HG02610 (cell line): ENCODE results near the gene GPSM1.

ENCODE experiments used
- ATAC-seq: cut with Tn5 transposase; IDR thresholded peaks from one replicate; pipeline ENCODE4 v1.9.1; 2021; ENCODE audit warnings: mild to moderate bottlenecking, moderate library complexity; ENCODE audit not compliant: unreplicated experiment

Gene GPSM1

DNA sequence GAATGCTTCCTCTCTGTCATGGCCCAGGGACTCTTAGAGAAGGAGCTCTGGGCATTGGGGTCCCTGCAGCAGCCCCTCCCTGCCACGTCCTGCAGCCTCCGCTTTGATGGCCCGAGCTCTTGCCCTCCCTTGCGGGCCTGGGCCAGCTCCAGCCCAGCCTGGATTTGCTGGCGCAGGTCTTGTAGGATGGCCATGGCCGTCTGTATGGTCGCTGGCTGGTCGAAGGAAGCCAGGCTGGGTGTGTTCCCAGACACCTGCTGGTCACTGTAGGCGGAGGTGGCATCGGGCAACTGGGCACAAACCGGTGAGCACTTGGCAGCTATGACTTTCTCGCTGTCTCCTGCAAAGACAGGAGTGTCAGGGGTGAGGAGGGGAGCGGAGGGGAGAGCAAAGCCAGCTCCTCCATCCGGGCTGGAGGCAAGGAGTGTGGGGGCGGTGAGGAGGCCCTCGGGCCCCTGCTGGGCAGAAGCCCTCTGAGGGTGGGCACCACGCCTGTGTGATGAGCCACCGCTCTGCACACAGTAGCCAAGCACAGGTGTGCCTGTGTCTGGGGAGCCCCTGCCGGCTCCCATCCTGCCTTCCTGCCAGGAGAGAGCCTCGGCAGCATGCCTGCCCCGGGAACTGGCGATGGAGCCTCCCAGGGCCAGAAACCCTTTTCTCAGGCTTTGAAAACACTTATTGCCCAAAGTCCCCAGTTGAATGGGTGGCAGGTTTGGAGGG is 35.9 kb upstream of the GPSM1 start:
- ATAC-seq, result no peak

DNA sequence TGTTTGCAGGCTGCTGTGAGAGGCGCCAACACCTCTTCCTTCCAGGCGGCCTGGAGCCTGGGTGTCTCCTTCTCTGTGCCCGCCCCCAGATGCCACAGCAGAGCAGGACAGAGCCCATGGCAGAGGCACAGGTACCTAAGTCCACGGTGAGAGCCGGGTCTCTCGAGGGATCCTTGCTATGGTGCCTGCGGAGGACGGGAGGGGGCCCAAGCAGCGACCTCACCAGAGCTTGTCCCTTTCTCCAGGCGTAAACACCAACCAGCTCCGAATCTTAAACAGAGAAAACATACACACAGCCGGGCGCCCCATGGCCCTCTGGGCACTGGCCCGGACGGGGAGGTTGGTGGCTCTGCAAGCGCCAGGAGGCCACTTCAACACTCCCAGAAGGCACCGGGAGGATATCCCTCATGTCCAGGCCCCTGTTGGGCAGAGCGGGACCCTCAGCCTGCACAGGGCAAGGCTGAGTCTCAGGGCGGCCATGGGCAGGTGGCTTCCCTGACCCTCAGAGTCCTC is 35.3 kb upstream of the GPSM1 start:
- ATAC-seq, result no peak

DNA sequence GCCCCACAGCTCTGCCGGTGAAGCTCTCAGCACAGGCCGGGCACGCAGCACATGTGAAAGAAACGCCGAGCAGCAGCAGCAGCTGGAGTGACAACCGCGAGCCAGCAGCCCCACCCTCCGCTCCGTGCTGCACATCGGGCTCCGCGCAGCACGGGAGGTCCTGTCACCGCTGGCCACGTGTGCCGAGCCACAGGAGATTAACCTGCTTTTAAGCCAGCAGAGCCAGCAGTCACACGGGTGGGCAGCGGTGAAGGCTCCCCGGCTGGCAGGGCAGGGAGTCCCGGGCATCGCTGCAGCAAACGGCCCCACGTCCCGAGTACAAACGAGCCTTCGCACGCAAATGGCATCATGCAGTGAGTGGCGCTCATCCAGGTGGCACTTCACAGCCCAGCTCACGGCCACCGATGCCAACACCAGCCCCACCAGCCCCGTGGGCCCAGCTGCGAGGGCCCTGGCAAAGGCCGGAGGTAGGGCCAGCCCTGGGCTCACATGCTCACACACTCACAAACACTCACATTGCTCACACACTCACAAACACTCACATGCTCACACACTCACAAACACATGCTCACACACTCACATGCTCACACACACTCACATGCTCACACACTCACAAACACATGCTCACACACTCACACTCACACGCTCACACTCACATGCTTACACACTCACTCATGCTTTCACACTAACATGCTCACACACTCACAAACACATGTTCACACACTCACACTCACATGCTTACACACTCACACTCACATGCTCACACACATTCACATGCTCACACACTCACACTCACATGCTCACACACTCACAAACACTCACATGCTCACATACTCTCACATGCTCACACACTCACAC is 34.5 kb upstream of the GPSM1 start:
- ATAC-seq, result no peak

- ATAC-seq, result no peak
Observed at GRCh38 chr9:136293476-136294077, 33.8 kb upstream of the GPSM1 start.

DNA sequence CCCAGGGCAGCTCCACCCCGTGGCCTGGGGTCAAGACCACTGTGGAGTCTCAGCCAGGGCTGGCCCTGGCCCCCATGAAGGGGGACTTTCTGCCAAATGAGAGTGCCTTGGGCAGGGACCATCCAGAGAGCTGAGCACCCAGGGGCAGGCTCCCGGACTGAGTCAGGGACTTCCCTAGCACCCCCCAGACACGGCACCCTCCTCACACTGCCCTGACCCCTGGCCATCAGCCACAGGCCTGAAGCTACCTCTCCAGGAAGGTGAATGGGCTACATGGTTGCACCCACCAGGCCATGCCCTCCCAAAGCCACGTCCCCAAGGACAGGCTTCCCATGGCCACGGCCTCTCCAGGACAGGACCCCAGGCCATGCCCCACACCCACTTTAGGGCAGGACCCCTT is 32.9 kb upstream of the GPSM1 start:
- ATAC-seq, result no peak

DNA sequence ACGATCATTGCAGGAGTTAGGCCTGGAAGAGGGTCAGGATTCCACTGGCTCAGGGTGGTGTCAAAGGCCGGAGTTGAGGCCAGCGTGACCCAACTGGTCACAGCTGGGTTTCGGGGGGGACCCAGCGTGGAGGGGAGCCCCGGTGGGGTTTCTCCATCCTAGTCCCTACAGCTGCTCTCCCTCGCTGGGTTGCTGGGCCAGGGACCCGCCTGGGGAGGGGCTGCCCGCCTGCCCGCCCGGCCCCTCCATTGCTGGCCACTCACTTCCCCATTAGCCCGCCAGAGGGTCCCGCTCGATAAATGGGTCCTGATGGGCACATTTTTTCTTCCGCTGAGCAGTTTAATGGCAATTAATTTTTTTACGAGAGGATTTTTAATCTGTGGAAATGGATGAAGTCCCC is 32.3 kb upstream of the GPSM1 start:
- no peak for ATAC-seq

- no peak for ATAC-seq
Observed at GRCh38 chr9:136295542-136296433, 31.6 kb upstream of the GPSM1 start.

DNA sequence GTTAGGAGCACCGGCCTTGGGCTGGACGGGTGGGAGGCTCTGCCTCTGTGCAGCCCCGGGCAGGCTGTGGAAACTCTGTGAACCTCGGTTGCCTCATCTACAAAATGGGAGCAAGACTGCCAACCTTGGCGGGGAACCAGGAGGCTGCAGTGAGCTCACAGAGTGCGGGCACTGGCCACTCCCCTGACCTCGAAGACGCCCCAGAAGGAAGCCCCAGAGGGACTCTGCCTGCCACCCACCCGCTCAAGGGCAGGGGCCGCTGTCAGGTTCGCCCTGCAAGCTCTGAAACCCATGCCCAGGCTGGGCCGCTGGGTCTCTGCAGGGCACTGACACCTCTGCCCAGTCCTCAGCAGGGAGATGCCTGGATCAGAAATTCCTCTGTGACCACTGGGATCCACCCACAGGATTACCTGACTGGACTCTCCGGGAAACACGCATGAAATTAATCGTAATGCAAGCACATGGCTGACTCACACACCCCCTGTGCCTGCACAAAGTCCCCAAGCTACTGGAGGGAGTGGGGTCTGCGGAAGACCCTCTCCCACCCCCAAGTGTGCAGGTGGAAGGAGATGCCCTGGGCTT is 30.8 kb upstream of the GPSM1 start:
- no peak for ATAC-seq

DNA sequence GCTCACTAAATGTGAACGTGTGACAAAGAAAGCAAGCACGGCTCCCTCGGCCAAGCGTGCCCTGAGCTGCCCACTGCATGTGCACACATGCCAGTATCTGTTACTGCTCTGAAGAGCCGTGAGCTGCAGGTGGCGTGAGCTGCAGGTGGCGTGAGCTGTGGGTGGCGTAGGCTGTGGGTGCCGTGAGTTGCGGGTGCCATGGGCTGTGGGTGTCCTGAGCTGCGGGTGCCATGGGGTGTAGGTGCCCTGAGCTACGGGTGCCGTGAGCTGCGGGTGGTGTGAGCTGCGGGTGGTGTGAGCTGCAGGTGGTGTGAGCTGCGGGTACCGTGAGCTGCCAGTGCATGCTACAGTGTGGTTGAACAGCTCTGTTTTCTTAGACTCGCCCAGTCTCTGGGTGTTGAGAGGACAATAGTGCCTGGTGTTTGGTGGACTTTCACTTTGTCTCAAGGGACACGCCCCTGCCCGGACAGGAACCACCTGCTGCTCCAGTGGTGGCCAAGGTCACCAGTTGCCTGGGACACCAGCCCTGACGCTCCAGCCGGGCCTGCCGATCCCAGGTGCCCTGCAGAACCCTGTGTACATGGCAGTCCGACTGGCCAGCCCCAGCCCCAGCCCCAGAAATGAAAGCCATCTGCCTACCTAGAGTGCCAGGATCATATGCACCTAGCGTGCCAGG is 30.2 kb upstream of the GPSM1 start:
- ATAC-seq, result no peak

- ATAC-seq, result no peak
Observed at GRCh38 chr9:136297766-136298735, 29.3 kb upstream of the GPSM1 start.

GRCh38 chr9:136299116-136299515 is 28.2 kb upstream of the GPSM1 start:
- no peak for ATAC-seq

GRCh38 chr9:136299541-136299940 is 27.8 kb upstream of the GPSM1 start:
- ATAC-seq, result no peak

DNA sequence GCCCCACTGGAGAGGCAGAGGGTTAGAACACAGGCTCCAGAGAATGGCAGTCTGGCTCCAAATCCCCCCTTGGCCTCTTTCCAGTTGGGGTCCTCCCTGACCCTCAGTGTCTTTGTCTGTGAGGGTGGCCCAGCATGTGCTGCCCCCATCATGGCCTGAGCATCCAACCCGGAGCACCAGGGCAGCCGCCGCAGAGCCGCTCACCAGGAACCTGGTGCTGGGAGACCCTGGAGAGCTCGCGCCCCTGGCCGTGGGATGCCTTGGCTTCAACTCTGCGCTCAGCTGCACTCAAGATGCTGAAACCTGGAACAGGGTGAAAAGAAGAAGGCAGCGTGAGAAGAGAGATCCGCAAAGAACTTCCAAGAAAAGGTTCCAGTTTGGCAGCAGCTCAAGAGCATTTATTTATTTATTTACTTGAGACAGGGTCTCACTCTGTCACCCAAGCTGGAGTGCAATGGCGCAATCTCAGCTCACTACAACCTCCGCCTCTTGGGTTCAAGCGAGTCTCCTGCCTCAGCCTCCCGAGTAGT is 27.3 kb upstream of the GPSM1 start:
- no peak for ATAC-seq

DNA sequence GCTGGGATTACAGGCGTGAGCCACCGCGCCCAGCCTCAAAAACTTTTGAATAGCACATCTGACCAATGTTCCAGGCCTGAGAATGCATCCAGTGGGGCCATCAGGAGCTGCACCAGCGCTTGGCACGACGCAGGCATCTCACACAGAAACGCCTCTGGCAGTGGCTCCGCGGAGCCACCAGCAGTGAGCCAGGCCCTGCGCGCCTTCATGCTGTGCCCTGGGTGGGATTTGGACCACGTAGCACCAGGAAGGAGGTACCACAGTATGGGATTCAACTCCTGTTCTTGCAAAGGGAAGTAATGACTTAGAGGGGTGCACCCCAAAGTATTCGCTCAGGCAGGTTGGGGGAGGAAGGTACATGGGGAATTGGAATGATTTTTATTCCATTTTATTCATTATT is 26.5 kb upstream of the GPSM1 start:
- ATAC-seq, result no peak

- ATAC-seq, result no peak
Observed at GRCh38 chr9:136302527-136302926, 24.8 kb upstream of the GPSM1 start.

- no peak for ATAC-seq
Observed at GRCh38 chr9:136303066-136303824, 24.1 kb upstream of the GPSM1 start.

- ATAC-seq, result no peak
Observed at GRCh38 chr9:136303825-136304416, 23.4 kb upstream of the GPSM1 start, which contains the start of gene CCDC187. TSS of gene CCDC187 (minus strand) at chr9:136304094. CDS start at chr9:136303830, 264 bp downstream.
